Endothelial cell of umbilical vein (primary cell): ENCODE measurements around the gene SPTLC2. TPM values are rescaled to one million over a fixed set of nuclear protein-coding genes. Genes with fewer than 3 reads are reported as not detected.

Experiments
- BruUV-seq: library from RNA; stranded (reverse); fragments of 400-500 nt; replicated peaks from 2 replicates; lab custom pipeline; 2021; lab: Mats Ljungman, UMichigan
- CTCF ChIA-PET: fragments of 300-600, 350-600 bp; sonication (Branson Sonifier 250); formaldehyde crosslinking; loops from one replicate; lab custom pipeline; 2021; ENCODE audit warnings: antibody characterized with exemption, inconsistent platforms; lab: Charles Lee
- POLR2A ChIA-PET: fragments of 300-600, 350-600 bp; sonication (Branson Sonifier 250); formaldehyde crosslinking; loops from one replicate; lab custom pipeline; 2021; ENCODE audit warnings: antibody characterized with exemption, inconsistent platforms; lab: Charles Lee
- DNase-seq: peaks from one replicate; pipeline ENCODE4 v3.0.0-alpha.2; 2011; ENCODE audit warnings: low read depth, low spot score
- FAIRE-seq: peaks from 2 replicates; lab custom pipeline; 2011; peaks lifted over from hg19 to GRCh38; lab: Jason Lieb, UNC
- H2AFZ ChIP-seq: 2 replicates; pipeline ENCODE4 v1.6.0; 2012; ENCODE audit warnings: low read depth, low read length, control low read depth, inconsistent platforms
- H3K27ac ChIP-seq: 2 replicates; pipeline ENCODE4 v1.5.1; 2011; ENCODE audit warnings: low read depth, mild to moderate bottlenecking, control low read depth, low read length, moderate library complexity; ENCODE audit not compliant: insufficient read depth
- H3K27me3 ChIP-seq, 2 experiments: 2 replicates each; pipeline versions ENCODE4 v1.6.0 to v1.6.1; 2011; ENCODE audit warnings: low read length in 2 of 2, mixed read lengths in 1 of 2; ENCODE audit not compliant: control insufficient read depth in 2 of 2, insufficient read depth in 2 of 2
- H3K36me3 ChIP-seq, 2 experiments: 2 replicates in 1 of 2; 3 replicates in 1 of 2; pipeline ENCODE4 v1.5.1; 2011; ENCODE audit warnings: low read length in 2 of 2, mild to moderate bottlenecking in 1 of 2, moderate library complexity in 1 of 2; ENCODE audit not compliant: control insufficient read depth in 2 of 2, insufficient read depth in 2 of 2; ENCODE audit errors: extremely low read depth in 1 of 2
- H3K4me1 ChIP-seq: 3 replicates; pipeline ENCODE4 v1.5.1; 2011; ENCODE audit warnings: mild to moderate bottlenecking, low read length; ENCODE audit not compliant: control insufficient read depth, insufficient read depth; ENCODE audit errors: extremely low read depth
- H3K4me2 ChIP-seq: 2 replicates; pipeline ENCODE4 v1.6.1; 2011; ENCODE audit warnings: low read length, control low read depth, mixed read lengths; ENCODE audit not compliant: insufficient read depth
- H3K4me3 ChIP-seq, 3 experiments: fragments of 200-600 bp in 1 of 3; sonication (generic), shearing (Covaris generic) in 1 of 3; replicated peaks in 1 of 3; 2 replicates each; pipeline ENCODE4 v1.5.1; 2011 to 2016; ENCODE audit warnings: control low read depth in 3 of 3, low read length in 3 of 3, mild to moderate bottlenecking in 2 of 3, inconsistent platforms in 1 of 3, low read depth in 1 of 3, moderate library complexity in 1 of 3; ENCODE audit not compliant: insufficient read depth in 1 of 3
- H3K79me2 ChIP-seq: 2 replicates; pipeline ENCODE4 v1.6.0; 2012; ENCODE audit warnings: low read length, inconsistent platforms; ENCODE audit not compliant: control insufficient read depth, insufficient read depth
- H3K9ac ChIP-seq: replicated peaks from 2 replicates; pipeline ENCODE3; 2011; ENCODE audit warnings: low read length, control low read depth; ENCODE audit not compliant: insufficient read depth; ENCODE audit errors: extremely low read depth
- H3K9me1 ChIP-seq: replicated peaks from 3 replicates; pipeline ENCODE4 v1.6.0; 2011; ENCODE audit warnings: mild to moderate bottlenecking, low read length; ENCODE audit not compliant: control insufficient read depth, insufficient read depth; ENCODE audit errors: extremely low read depth
- H3K9me3 ChIP-seq: replicated peaks from 2 replicates; pipeline ENCODE4 v1.5.1; 2012; ENCODE audit warnings: low read length, inconsistent platforms; ENCODE audit not compliant: control insufficient read depth, insufficient read depth
- H4K20me1 ChIP-seq: replicated peaks from 2 replicates; pipeline ENCODE3; 2011; ENCODE audit warnings: mild to moderate bottlenecking, low read length; ENCODE audit not compliant: control insufficient read depth, insufficient read depth; ENCODE audit errors: extremely low read depth
- CTCF ChIP-seq, 2 donors: IDR thresholded peaks; 1 replicate in 1 of 2; 2 replicates in 1 of 2; pipeline ENCODE4 v1.5.1; 2011; ENCODE audit warnings: low read length in 2 of 2, mild to moderate bottlenecking in 2 of 2, moderate library complexity in 2 of 2, control low read depth in 1 of 2, inconsistent platforms in 1 of 2, low read depth in 1 of 2; ENCODE audit not compliant: insufficient read depth in 1 of 2; ENCODE audit errors: extremely low read depth in 1 of 2
- EZH2 ChIP-seq: IDR thresholded peaks from 2 replicates; pipeline ENCODE4 v1.6.1; 2012; ENCODE audit warnings: borderline replicate concordance, low read depth, mild to moderate bottlenecking, moderate library complexity, low read length, inconsistent platforms; ENCODE audit not compliant: severe bottlenecking
- FOS ChIP-seq: IDR thresholded peaks from 2 replicates; pipeline ENCODE4 v1.6.1; 2011; ENCODE audit warnings: mild to moderate bottlenecking, low read length, moderate library complexity, borderline replicate concordance; ENCODE audit not compliant: insufficient read depth
- GATA2 ChIP-seq: IDR thresholded peaks from 2 replicates; pipeline ENCODE4 v1.7.0; 2011; ENCODE audit warnings: low read depth, mild to moderate bottlenecking, moderate library complexity, mixed read lengths, low read length; ENCODE audit not compliant: insufficient read length, insufficient read depth
- JUN ChIP-seq: IDR thresholded peaks from 2 replicates; pipeline ENCODE4 v1.6.1; 2011; ENCODE audit warnings: borderline replicate concordance, low read depth; ENCODE audit not compliant: insufficient read length, insufficient read depth
- MAX ChIP-seq: IDR thresholded peaks from 2 replicates; pipeline ENCODE4 v1.6.1; 2011; ENCODE audit not compliant: insufficient read depth, insufficient read length
- MYC ChIP-seq: IDR thresholded peaks from one replicate; pipeline ENCODE4 v1.6.1; 2011; ENCODE audit warnings: mild to moderate bottlenecking, low read depth, low read length
- POLR2A ChIP-seq: IDR thresholded peaks from 2 replicates; pipeline ENCODE4 v1.6.1; 2012; ENCODE audit warnings: low read depth, mild to moderate bottlenecking, control low read depth, low read length
- POLR2AphosphoS5 ChIP-seq: IDR thresholded peaks from 2 replicates; pipeline ENCODE4 v1.6.1; 2012; ENCODE audit warnings: low read depth, mild to moderate bottlenecking, control low read depth, low read length, moderate library complexity; ENCODE audit not compliant: insufficient read depth
- dilution Hi-C: fragments of 300-500 bp; cut with MboI; formaldehyde crosslinking; loops from one replicate; pipeline ENCODE4 v1.15.0; 2019; ENCODE audit warnings: low sequenced_read_pairs; ENCODE audit not compliant: extremely low pct_ligation_motif_present
- intact Hi-C: fragments of 100-400 bp; cut with micrococcal nuclease; formaldehyde crosslinking; loops from one replicate; pipeline ENCODE4 v1.10.0; 2022
- polyA plus RNA-seq, 4 experiments: library from polyadenylated mRNA; depleted of rRNA in 3 of 4; stranded (reverse) in 3 of 4; unstranded in 1 of 4; fragments of >200 nt; gene quantifications; 2 replicates each; pipeline versions ENCODE4 v1.2.1 to v1.2.3, GENCODE V29; 2011 to 2012; ENCODE audit warnings: missing spikeins in 1 of 4
- total RNA-seq: library from RNA; stranded (reverse); gene quantifications from 2 replicates; pipeline ENCODE4 v1.2.3, GENCODE V29; 2021

The SPTLC2 gene
- total and polyA plus RNA-seq, 2 donors (not counting 3 experiments of a cell fraction or from before 2014, with no cell fraction given) = 19.1 to 71.3 TPM

- Histone ChIP-seq H3K9ac (no peak overlapping the region), H3K79me2 (no peaks in the 10 kb centered on the region), H3K9me3 (no peaks in the 10 kb centered on the region), H3K4me1 (peaks cover 5% of the 10 kb centered on the region), H3K9me1 (no peaks in the 10 kb centered on the region), H2AFZ (no peak overlapping the region), H3K4me2 (no peak overlapping the region), H3K36me3 (peaks cover 0 to 9% of the 10 kb centered on the region in 2 experiments), H3K27me3 (peaks cover 13 to 22% of the 10 kb centered on the region in 2 experiments), H3K4me3 (no peak overlapping the region), H4K20me1 (no peaks in the 10 kb centered on the region), H3K27ac (no peak overlapping the region)
- BruUV-seq = no TSS peak
- CTCF ChIA-PET = no interaction called here
- dilution Hi-C loops (no loop called here), intact Hi-C loops (no loop called here)
- POLR2A ChIA-PET = interaction anchor here (0.7 kb wide), 1 partner anchor 419 kb away, joined by 4 read pairs; no protein-coding TSS in a partner anchor
- DNase-seq (no peak), FAIRE-seq (no peak)
- TF ChIP-seq GATA2 (no peak), POLR2AphosphoS5 (no peak), EZH2 (no peak), POLR2A (no peak), FOS (no peak)
These were observed 113.3 kb downstream of the SPTLC2 start for GRCh38 chr14:77503138-77503537.

GRCh38 chr14:77502109-77502782 lies 114.2 kb downstream of the SPTLC2 start:
- Histone ChIP-seq H3K4me3 (no peak overlapping the region), H3K9me1 (no peaks in the 10 kb centered on the region), H3K36me3 (peaks cover 0 to 9% of the 10 kb centered on the region in 2 experiments), H2AFZ (no peak overlapping the region), H3K27me3 (peaks cover 17 to 27% of the 10 kb centered on the region in 2 experiments), H3K4me1 (peaks cover 7% of the 10 kb centered on the region), H3K9ac (no peak overlapping the region), H3K4me2 (no peak overlapping the region), H4K20me1 (no peaks in the 10 kb centered on the region), H3K9me3 (no peaks in the 10 kb centered on the region), H3K27ac (no peak overlapping the region), H3K79me2 (no peaks in the 10 kb centered on the region)
- ChIA-PET CTCF (interaction anchor here (1.1 kb wide), 1 partner anchor 153 kb away, joined by 3 read pairs; no protein-coding TSS in a partner anchor), POLR2A (no interaction called here)
- FAIRE-seq = peak; percentile 12
- intact Hi-C loops = no loop called here
- BruUV-seq = no TSS peak
- DNase-seq = no peak
- dilution Hi-C loops = no loop called here
- TF ChIP-seq CTCF (IDR thresholded peaks at IDR 0.05; ENCODE audit: extremely low read depth in 1 of 2, insufficient read depth in 1 of 2, low read depth in 1 of 2, low read length in 2 of 2) (no peak), MAX (no peak), FOS (no peak), GATA2 (no peak), POLR2A (no peak), EZH2 (no peak), MYC (no peak), JUN (no peak), POLR2AphosphoS5 (no peak)
